ENCODE measurements around the gene STN1.

STN1 gene

GRCh38 chr10:103839519-103839871, 78.5 kb downstream of the STN1 start:
- no peak for DNase-seq (ENCODE audit: extremely low spot score)
- POLR2A ChIA-PET, result no interaction called here
- no peak for TF ChIP-seq CTCF (IDR thresholded peaks at IDR 0.05; ENCODE audit: control extremely low read depth, extremely low read depth, low read depth, missing control alignments)
- CTCF ChIA-PET, result interaction anchor here (1.2 to 1.3 kb wide), 2 partner anchors 19 to 49 kb away, joined by 3 to 4 read pairs; no protein-coding TSS in a partner anchor

- ChIA-PET CTCF (interaction anchor here (1.2 to 1.3 kb wide), 2 partner anchors 19 to 49 kb away, joined by 3 to 4 read pairs; no protein-coding TSS in a partner anchor), POLR2A (no interaction called here)
- no peak for TF ChIP-seq CTCF (IDR thresholded peaks at IDR 0.05; ENCODE audit: control extremely low read depth, extremely low read depth, low read depth, missing control alignments)
- no peak for DNase-seq (ENCODE audit: extremely low spot score)
Observed at GRCh38 chr10:103838862-103839518, 79.0 kb downstream of the STN1 start.

- DNase-seq (ENCODE audit: extremely low spot score), result no peak
- no peak for TF ChIP-seq CTCF (IDR thresholded peaks at IDR 0.05; ENCODE audit: control extremely low read depth, extremely low read depth, low read depth, missing control alignments)
- ChIA-PET CTCF (no interaction called here), POLR2A (no interaction called here)
Observed at GRCh38 chr10:103838070-103838395, 80.0 kb downstream of the STN1 start.

GRCh38 chr10:103837370-103838069, 80.5 kb downstream of the STN1 start:
- DNase-seq (ENCODE audit: extremely low spot score), result no peak
- TF ChIP-seq CTCF (IDR thresholded peaks at IDR 0.05; ENCODE audit: control extremely low read depth, extremely low read depth, low read depth, missing control alignments), result no peak
- ChIA-PET POLR2A (no interaction called here), CTCF (no interaction called here)

GRCh38 chr10:103836861-103837260, 81.1 kb downstream of the STN1 start:
- POLR2A ChIA-PET, result no interaction called here
- CTCF ChIA-PET, result no interaction called here
- TF ChIP-seq CTCF (IDR thresholded peaks at IDR 0.05; ENCODE audit: control extremely low read depth, extremely low read depth, low read depth, missing control alignments), result no peak
- DNase-seq (ENCODE audit: extremely low spot score), result no peak

- ChIA-PET CTCF (interaction anchor here (0.7 kb wide), 1 partner anchor 123 kb away, joined by 3 read pairs; no protein-coding TSS in a partner anchor), POLR2A (no interaction called here)
- DNase-seq (ENCODE audit: extremely low spot score), result no peak
- TF ChIP-seq CTCF (IDR thresholded peaks at IDR 0.05; ENCODE audit: control extremely low read depth, extremely low read depth, low read depth, missing control alignments), result no peak
Observed at GRCh38 chr10:103836273-103836672, 81.7 kb downstream of the STN1 start.
